Measurements from ENCODE around the gene PGLYRP4.

- TF ChIP-seq POLR2A (IDR thresholded peaks at IDR 0.05) (no peak), CTCF (IDR thresholded peaks at IDR 0.05) (no peak), POLR2AphosphoS5 (IDR thresholded peaks at IDR 0.05) (no peak)
These were observed 42.5 kb upstream of the PGLYRP4 start, which contains the start of gene S100A8 for GRCh38 chr1:153390938-153391710.

All from prostate gland (tissue), 2 donors.